HEK293 (cell line): ENCODE results near the gene NPTX1.

Source experiments
- SCRT2 ChIP-seq: fragments of 450-650 bp; formaldehyde crosslinking; IDR thresholded peaks from 2 replicates; pipeline ENCODE4 v1.5.1; 2016; ENCODE audit warnings: missing biosample characterization, missing genetic modification characterization
- ZBTB8A ChIP-seq: fragments of 450-650 bp; formaldehyde crosslinking; IDR thresholded peaks from 2 replicates; pipeline ENCODE4 v1.5.1; 2016; ENCODE audit warnings: missing biosample characterization, missing genetic modification characterization

DNA sequence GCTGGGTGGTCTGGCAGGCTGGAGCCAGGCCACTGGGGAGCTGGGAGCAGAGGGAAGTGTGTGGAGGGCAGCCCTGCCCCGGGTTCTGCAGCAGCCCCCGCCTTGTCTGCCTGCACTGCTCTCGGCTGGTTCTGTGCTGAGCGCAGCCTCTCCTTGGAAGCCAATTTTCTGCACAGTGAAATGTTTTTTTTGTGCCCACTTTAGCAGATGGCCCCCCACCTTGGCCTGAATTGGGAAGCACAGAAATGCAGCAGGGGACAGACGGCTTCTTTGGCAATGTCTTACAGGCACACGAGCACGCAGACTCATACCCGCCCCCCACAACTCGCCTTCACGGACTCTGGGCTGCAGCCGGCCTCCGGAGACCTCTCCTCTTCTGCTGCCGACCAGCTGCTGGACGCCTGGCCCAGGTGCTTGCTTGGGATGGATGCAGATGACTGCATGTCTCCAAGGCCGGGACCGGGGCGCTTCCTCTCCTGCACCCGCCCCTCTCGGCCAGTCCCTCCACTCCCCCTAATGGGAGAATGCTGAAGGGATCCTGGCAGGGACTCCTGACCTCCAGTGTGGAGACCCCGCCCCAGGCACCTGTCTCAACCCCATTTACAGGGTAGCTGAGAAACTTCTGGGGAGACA lies 14.8 kb downstream of the NPTX1 start:
- no peak for TF ChIP-seq ZBTB8A (tag by site-specific recombination)
- TF ChIP-seq SCRT2 (tag by site-specific recombination): no peak
